Neuronal stem cell (in vitro differentiated cells): ENCODE measurements around the gene FRS2.

Experiments
- DNase-seq: peaks from one replicate; pipeline ENCODE4 v3.0.0-alpha.2; 2013; ENCODE audit warnings: low spot score
- H2AFZ ChIP-seq: one replicate; pipeline ENCODE4 v1.6.1; 2013; ENCODE audit warnings: mild to moderate bottlenecking, low read length, inconsistent platforms
- H2AK5ac ChIP-seq: 2 replicates; pipeline ENCODE4 v1.6.1; 2013; ENCODE audit warnings: low read depth, mild to moderate bottlenecking, inconsistent platforms, low read length, moderate library complexity, mixed read lengths
- H2BK120ac ChIP-seq: 2 replicates; pipeline ENCODE4 v1.6.1; 2013; ENCODE audit warnings: low read depth, mild to moderate bottlenecking, inconsistent platforms, low read length, moderate library complexity, mixed read lengths
- H2BK12ac ChIP-seq: one replicate; pipeline ENCODE4 v1.6.1; 2013; ENCODE audit warnings: low read length, inconsistent platforms
- H2BK15ac ChIP-seq: 2 replicates; pipeline ENCODE4 v1.6.1; 2013; ENCODE audit warnings: mild to moderate bottlenecking, low read length, inconsistent platforms, mixed read lengths
- H2BK5ac ChIP-seq: one replicate; pipeline ENCODE4 v1.6.1; 2013; ENCODE audit warnings: inconsistent platforms, mild to moderate bottlenecking, low read length, moderate library complexity
- H3K14ac ChIP-seq: one replicate; pipeline ENCODE4 v1.6.1; 2013; ENCODE audit warnings: low read length, inconsistent platforms
- H3K18ac ChIP-seq: 2 replicates; pipeline ENCODE4 v1.6.1; 2013; ENCODE audit warnings: low read length, inconsistent platforms
- H3K23ac ChIP-seq: 2 replicates; pipeline ENCODE4 v1.6.1; 2013; ENCODE audit warnings: low read depth, mild to moderate bottlenecking, mixed read lengths, low read length, inconsistent platforms; ENCODE audit not compliant: poor library complexity
- H3K27ac ChIP-seq: replicated peaks from 3 replicates; pipeline ENCODE4 v1.5.1; 2013; ENCODE audit warnings: low read length, inconsistent platforms
- H3K27me3 ChIP-seq, 3 experiments: 2 replicates each; pipeline ENCODE4 v1.6.1; 2013; ENCODE audit warnings: low read length in 3 of 3, mild to moderate bottlenecking in 2 of 3, inconsistent platforms in 1 of 3, low read depth in 1 of 3, mixed read lengths in 1 of 3, moderate library complexity in 1 of 3; ENCODE audit not compliant: control insufficient read depth in 3 of 3, insufficient read depth in 3 of 3
- H3K36me3 ChIP-seq, 2 donors: replicated peaks in 1 of 2; 2 replicates each; pipeline ENCODE4 v1.6.1; 2013; ENCODE audit warnings: low read length in 2 of 2; ENCODE audit not compliant: control insufficient read depth in 2 of 2, insufficient read depth in 2 of 2
- H3K4ac ChIP-seq: 2 replicates; pipeline ENCODE4 v1.6.1; 2013; ENCODE audit warnings: inconsistent platforms, mild to moderate bottlenecking, low read length, moderate library complexity
- H3K4me1 ChIP-seq, 2 donors: 1 replicate in 1 of 2; 2 replicates in 1 of 2; pipeline ENCODE4 v1.6.1; 2013; ENCODE audit warnings: low read length in 2 of 2, low read depth in 1 of 2; ENCODE audit not compliant: control insufficient read depth in 2 of 2, insufficient read depth in 1 of 2
- H3K4me2 ChIP-seq: one replicate; pipeline ENCODE4 v1.6.1; 2013; ENCODE audit warnings: mild to moderate bottlenecking, low read length, inconsistent platforms; ENCODE audit not compliant: insufficient read depth, poor library complexity, severe bottlenecking
- H3K4me3 ChIP-seq, 2 donors: 2 replicates each; pipeline ENCODE4 v1.5.1; 2013; ENCODE audit warnings: low read length in 2 of 2, mild to moderate bottlenecking in 2 of 2, inconsistent platforms in 1 of 2, moderate library complexity in 1 of 2
- H3K79me1 ChIP-seq: one replicate; pipeline ENCODE4 v1.6.1; 2013; ENCODE audit warnings: low read depth, mild to moderate bottlenecking, inconsistent platforms, low read length, moderate library complexity
- H3K9ac ChIP-seq: one replicate; pipeline ENCODE4 v1.6.1; 2013; ENCODE audit warnings: mild to moderate bottlenecking, low read depth, low read length, inconsistent platforms; ENCODE audit not compliant: poor library complexity
- H3K9me3 ChIP-seq, 2 donors: replicated peaks in 1 of 2; 2 replicates each; pipeline versions ENCODE3 to v1.6.1; 2013; ENCODE audit warnings: low read length in 2 of 2, mild to moderate bottlenecking in 2 of 2, inconsistent platforms in 1 of 2, low read depth in 1 of 2, mixed read lengths in 1 of 2, moderate library complexity in 1 of 2; ENCODE audit not compliant: control insufficient read depth in 2 of 2, insufficient read depth in 1 of 2
- H4K8ac ChIP-seq: one replicate; pipeline ENCODE4 v1.6.1; 2013; ENCODE audit warnings: low read depth, mild to moderate bottlenecking, inconsistent platforms, low read length, moderate library complexity
- H4K91ac ChIP-seq: one replicate; pipeline ENCODE4 v1.6.1; 2013; ENCODE audit warnings: low read length, low read depth, mild to moderate bottlenecking, inconsistent platforms; ENCODE audit not compliant: poor library complexity
- WGBS, 2 donors: extraction: QIAGEN DNeasy Blood & Tissue Kit; methylation state at CpG; one replicate each; pipeline ENCODE4 v1.1.7; 2013; ENCODE audit warnings: missing lambda C conversion rate in 2 of 2, mixed read lengths in 1 of 2; ENCODE audit not compliant: insufficient read length in 2 of 2, insufficient replicate concordance in 1 of 2; ENCODE audit errors: extremely low coverage in 2 of 2; 5-methylcytosine and 5-hydroxymethylcytosine counted together

Gene FRS2

GRCh38 chr12:69497308-69498026, 27.3 kb downstream of the FRS2 start:
- no peak overlapping the region for H3K4me3 ChIP-seq
- WGBS, 2 donors, result no CpG with 5 or more reads among the region's 4 CpGs
- H3K27me3 ChIP-seq, result no peaks in the 10 kb centered on the region

GRCh38 chr12:69500631-69501030, 30.4 kb downstream of the FRS2 start:
- no peak overlapping the region for H3K9ac ChIP-seq
- DNase-seq, result no peak
- H3K79me1 ChIP-seq, result peaks cover 2% of the 10 kb centered on the region
- WGBS, 2 donors, result no CpG with 5 or more reads among the region's 1 CpG
- H3K27me3 ChIP-seq, result no peaks in the 10 kb centered on the region
- no peak overlapping the region for H3K4me2 ChIP-seq
- no peak overlapping the region for H4K8ac ChIP-seq
- no peak overlapping the region for H3K4ac ChIP-seq
- no peak overlapping the region for H2BK15ac ChIP-seq
- H3K4me3 ChIP-seq, result no peak overlapping the region
- no peak overlapping the region for H4K91ac ChIP-seq
- H3K9me3 ChIP-seq, result peaks cover 0 to 21% of the 10 kb centered on the region in 2 donors
- H2AK5ac ChIP-seq, result no peak overlapping the region
- H3K18ac ChIP-seq, result no peak overlapping the region
- no peak overlapping the region for H3K14ac ChIP-seq
- no peak overlapping the region for H2AFZ ChIP-seq
- no peaks in the 10 kb centered on the region for H3K4me1 ChIP-seq
- no peak overlapping the region for H2BK5ac ChIP-seq
- no peak overlapping the region for H2BK12ac ChIP-seq
- H3K27ac ChIP-seq, result no peak overlapping the region
- no peak overlapping the region for H3K23ac ChIP-seq
- no peak overlapping the region for H2BK120ac ChIP-seq
- peaks cover 0 to 3% of the 10 kb centered on the region in 2 donors for H3K36me3 ChIP-seq

More at GRCh38 chr12:69497308-69498026, 27.3 kb downstream of the FRS2 start:
- H3K4ac ChIP-seq, result no peak overlapping the region
- no peak overlapping the region for H3K14ac ChIP-seq
- peaks cover 0 to 11% of the 10 kb centered on the region in 2 donors for H3K9me3 ChIP-seq
- no peak overlapping the region for H2BK5ac ChIP-seq
- H2AFZ ChIP-seq, result no peak overlapping the region
- H2AK5ac ChIP-seq, result no peak overlapping the region
- no peak overlapping the region for H2BK15ac ChIP-seq
- no peak overlapping the region for H3K9ac ChIP-seq
- H4K8ac ChIP-seq, result no peak overlapping the region
- H3K79me1 ChIP-seq, result no peaks in the 10 kb centered on the region
- H3K18ac ChIP-seq, result no peak overlapping the region
- no peaks in the 10 kb centered on the region for H3K36me3 ChIP-seq
- no peak overlapping the region for H3K27ac ChIP-seq
- H3K4me2 ChIP-seq, result no peak overlapping the region
- no peak overlapping the region for H3K23ac ChIP-seq
- no peak for DNase-seq
- H3K4me1 ChIP-seq, result no peaks in the 10 kb centered on the region
- H2BK12ac ChIP-seq, result no peak overlapping the region
- H2BK120ac ChIP-seq, result no peak overlapping the region
- H4K91ac ChIP-seq, result no peak overlapping the region

- WGBS, 2 donors, result no CpG with 5 or more reads among the region's 5 CpGs
- H3K79me1 ChIP-seq, result peaks cover 2% of the 10 kb centered on the region
- no peak overlapping the region for H2BK5ac ChIP-seq
- H3K4me2 ChIP-seq, result no peak overlapping the region
- H2BK15ac ChIP-seq, result no peak overlapping the region
- H3K27ac ChIP-seq, result no peak overlapping the region
- no peaks in the 10 kb centered on the region for H3K4me1 ChIP-seq
- no peak overlapping the region for H3K14ac ChIP-seq
- H3K4ac ChIP-seq, result no peak overlapping the region
- no peak overlapping the region for H2AFZ ChIP-seq
- peaks cover 0 to 20% of the 10 kb centered on the region in 2 donors for H3K9me3 ChIP-seq
- no peak for DNase-seq
- no peak overlapping the region for H3K23ac ChIP-seq
- H3K36me3 ChIP-seq, result peaks cover 0 to 3% of the 10 kb centered on the region in 2 donors
- H3K18ac ChIP-seq, result no peak overlapping the region
- H2BK12ac ChIP-seq, result no peak overlapping the region
- H3K4me3 ChIP-seq, result no peak overlapping the region
- H4K8ac ChIP-seq, result no peak overlapping the region
- H2BK120ac ChIP-seq, result no peak overlapping the region
- H3K27me3 ChIP-seq, result no peaks in the 10 kb centered on the region
- H4K91ac ChIP-seq, result no peak overlapping the region
- no peak overlapping the region for H3K9ac ChIP-seq
- no peak overlapping the region for H2AK5ac ChIP-seq
These were observed 31.1 kb downstream of the FRS2 start for GRCh38 chr12:69501154-69501895.

GRCh38 chr12:69502345-69503081, 32.3 kb downstream of the FRS2 start:
- Histone ChIP-seq H3K27me3 (no peaks in the 10 kb centered on the region), H3K18ac (no peak overlapping the region), H3K36me3 (peaks cover 0 to 8% of the 10 kb centered on the region in 2 donors), H3K14ac (no peak overlapping the region), H3K4me1 (no peaks in the 10 kb centered on the region), H3K79me1 (peaks cover 2% of the 10 kb centered on the region), H3K4me3 (no peak overlapping the region), H4K91ac (no peak overlapping the region), H4K8ac (no peak overlapping the region), H2AFZ (no peak overlapping the region), H2BK5ac (no peak overlapping the region), H3K9me3 (peaks cover 0 to 13% of the 10 kb centered on the region in 2 donors), H3K23ac (no peak overlapping the region), H3K4ac (no peak overlapping the region), H2BK12ac (no peak overlapping the region), H3K27ac (no peak overlapping the region), H2AK5ac (no peak overlapping the region), H3K4me2 (no peak overlapping the region), H3K9ac (no peak overlapping the region), H2BK120ac (no peak overlapping the region), H2BK15ac (no peak overlapping the region)
- WGBS, 2 donors, result no CpG with 5 or more reads among the region's 8 CpGs
- DNase-seq, result no peak
